ENCODE measurements around the gene MBD4.
A peak's percentile ranks its signal among the peaks of the same experiment; 100 is the strongest.
"Not testable (repeated sequence)": the region's sequence is repeated elsewhere in the genome, so short reads cannot be mapped to it uniquely, and the experiment has no call there.

MBD4 gene

DNA sequence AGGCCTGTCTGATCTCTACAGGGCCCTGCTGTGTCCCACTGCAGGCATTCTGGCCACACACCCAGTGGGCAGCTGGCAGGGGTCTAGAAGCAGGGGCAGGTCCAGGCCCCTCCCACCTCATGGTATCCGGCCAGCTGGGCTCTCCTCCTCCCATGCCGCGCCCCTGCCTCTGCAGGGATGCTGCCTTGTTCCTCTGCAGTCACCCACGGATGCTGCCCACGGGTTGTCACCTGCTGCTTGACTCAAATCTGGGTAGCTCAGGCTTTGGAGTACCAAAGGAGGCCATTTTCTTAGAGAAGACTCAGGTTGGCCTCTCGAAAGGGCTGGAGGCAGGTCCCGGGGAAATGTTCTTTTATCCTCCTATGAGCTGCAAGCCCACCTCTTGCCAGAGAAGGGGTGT is 36.3 kb downstream of the MBD4 start:
- no peak for DNase-seq

DNA sequence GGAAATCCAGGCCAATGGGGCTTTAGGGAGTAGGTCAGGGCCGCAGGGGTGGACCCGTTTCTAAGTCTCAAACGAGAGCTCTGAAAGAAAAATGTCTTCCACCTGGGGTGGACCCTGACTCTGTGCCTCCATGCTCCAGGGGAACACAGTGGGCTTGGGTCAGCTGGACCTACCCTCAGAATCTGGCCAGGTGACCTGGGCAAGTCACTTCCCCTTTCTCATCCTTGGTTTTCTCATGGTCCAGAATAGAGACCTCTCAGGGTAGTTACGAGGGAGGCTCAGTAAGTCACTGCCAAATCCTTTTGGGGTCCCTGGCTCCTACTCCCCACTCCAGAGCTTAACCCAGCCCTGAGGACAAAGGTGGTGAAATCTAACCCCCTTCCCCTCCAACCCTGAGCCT is 37.1 kb downstream of the MBD4 start:
- no peak for DNase-seq

DNA sequence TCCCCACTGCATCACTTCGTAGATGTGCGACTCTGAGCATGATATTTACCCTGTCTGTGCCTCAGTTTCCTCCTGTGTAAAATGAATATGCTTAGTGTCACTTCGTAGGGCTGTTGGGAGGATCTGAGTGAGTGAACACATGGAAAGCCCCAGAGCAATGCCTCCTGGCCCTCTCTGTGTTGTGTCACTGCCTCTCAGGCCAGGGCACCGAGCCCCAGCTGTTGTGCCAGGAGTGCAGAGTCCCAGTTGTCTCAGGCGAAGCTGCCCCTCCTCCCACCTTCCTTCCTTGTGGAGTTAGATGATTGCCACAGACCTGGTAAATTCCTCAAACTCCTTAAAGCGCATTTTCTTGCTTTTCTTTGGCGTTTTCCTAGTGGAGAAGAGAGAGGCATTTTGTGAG is 37.5 kb downstream of the MBD4 start:
- no peak for DNase-seq

DNA sequence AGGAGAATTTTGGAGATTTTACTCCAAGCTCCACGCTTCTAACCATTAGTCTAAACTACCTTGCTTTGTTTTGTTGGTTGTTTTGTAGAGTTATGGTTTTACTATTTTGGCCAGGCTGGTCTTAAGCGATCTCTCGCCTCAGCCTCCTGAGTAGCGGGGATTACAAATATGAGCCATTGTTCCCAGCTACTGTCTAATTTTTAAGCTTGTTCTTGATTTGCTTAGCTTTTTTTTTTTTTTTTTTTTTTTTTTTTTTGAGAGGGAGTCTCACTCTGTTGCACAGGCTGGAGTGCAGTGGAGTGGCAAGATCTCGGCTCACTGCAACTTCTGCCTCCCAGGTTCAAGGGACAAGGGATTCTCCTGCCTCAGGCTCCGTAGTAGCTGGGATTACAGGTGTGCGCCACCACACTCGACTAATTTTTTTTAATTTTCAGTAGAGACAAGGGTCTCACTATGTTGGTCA is 39.8 kb downstream of the MBD4 start:
- peak; percentile 21 for DNase-seq

DNA sequence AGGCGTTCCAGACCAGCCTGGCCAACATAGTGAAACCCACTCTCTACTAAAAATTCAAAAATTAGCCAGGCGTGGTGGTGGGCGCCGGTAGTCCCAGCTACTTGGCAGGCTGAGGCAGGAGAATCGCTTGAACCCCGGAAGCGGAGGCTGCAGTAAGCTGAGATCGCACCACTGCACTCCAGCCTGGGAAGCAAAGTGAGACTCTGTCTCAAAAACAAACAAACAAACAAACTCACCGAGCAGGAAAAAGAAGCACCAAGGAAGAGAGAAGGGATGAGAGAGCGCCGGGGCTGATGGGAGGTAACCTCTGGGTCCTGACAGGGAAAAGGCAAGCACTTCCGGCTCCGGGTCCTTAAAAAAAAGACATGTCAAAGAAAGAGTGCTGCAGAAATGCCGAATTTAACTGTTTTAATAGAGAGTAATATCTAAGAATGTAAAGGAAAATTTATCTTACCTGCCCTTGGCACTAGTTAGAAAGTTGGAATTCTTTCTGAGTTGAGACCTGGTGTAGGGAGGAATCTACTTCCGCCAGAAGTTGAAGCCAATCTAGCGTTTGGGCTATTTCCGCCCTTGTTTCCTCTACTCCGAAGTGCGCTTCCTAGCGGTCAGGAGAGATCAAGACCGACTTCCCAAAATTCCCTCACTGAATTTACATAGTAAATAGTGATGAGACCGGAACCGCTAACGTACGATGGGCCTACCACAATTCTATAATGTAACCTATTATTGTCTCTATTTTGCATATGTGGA is 40.4 kb downstream of the MBD4 start:
- DNase-seq: peak; percentile 77

DNA sequence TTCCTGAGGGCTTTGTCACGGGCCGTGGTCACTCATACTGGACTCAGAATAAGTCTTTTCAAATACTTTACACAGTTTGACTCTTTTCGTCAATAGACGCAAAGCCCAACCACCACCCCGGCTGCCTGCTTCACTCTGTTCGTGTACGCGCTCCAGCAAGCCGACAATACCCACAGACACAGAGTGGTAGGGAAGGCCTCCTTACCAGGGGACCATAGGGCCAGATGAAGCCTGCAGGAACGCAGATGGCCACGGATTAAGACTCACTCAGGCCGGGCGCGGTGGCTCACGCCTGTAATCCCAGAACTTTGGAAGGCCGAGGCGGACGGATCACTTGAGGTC is 41.0 kb downstream of the MBD4 start:
- peak; percentile 28 for DNase-seq

DNA sequence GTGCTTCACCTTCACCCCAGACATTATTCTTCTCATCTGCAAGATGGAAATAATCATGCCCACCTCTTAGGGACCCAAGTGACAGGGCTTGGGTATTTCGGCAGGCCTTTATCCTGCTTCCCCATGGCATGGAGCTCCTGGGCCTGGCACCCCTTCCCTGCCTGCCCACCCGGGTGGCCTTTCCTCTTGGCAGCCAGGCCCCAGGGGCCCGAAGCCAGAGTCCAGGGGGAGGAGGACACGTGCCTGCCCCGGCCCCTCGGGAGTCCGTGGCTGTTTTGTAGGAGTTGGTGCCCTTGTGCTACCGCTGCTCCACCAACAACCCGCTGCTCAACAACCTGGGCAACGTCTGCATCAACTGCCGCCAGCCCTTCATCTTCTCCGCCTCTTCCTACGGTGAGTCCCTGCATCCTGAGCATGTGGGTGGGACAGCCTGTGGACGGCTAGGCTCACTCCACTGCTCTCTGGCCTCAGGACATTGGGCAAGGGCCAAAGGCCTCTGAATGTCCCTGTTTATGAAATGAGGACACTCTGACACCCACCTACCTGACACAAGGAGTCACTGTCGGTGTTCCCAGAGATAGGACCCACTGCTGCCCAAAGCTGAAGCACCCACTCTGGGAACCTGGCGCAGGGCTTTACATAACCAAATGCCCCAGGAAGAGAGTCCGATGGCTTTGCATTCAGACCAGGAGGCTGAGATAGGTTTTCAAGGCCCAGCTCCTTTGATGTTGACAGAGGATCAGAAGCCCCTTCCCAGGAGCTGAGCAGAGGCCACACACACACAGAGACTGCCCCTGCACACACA is 45.8 kb downstream of the MBD4 start:
- DNase-seq: not testable (repeated sequence)

DNA sequence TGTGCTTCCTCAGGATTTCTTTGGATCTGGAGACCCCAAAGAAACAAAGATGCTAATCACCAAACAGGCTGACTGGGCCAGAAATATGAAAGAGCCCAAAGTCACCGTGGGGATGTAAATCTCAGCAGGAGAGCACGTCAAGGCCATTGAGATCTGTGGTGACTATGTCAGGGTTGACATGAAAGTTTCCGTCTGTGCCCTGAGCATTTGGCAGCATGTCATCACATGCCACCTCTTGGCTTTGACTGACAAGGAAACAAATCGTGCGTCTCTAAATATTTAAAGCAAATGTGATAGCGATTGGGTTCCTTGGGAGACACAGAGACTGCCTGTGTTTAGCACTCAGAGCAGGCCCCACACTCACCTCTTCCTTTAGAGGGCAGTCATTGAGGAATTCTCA is 46.5 kb downstream of the MBD4 start:
- no peak for DNase-seq

DNA sequence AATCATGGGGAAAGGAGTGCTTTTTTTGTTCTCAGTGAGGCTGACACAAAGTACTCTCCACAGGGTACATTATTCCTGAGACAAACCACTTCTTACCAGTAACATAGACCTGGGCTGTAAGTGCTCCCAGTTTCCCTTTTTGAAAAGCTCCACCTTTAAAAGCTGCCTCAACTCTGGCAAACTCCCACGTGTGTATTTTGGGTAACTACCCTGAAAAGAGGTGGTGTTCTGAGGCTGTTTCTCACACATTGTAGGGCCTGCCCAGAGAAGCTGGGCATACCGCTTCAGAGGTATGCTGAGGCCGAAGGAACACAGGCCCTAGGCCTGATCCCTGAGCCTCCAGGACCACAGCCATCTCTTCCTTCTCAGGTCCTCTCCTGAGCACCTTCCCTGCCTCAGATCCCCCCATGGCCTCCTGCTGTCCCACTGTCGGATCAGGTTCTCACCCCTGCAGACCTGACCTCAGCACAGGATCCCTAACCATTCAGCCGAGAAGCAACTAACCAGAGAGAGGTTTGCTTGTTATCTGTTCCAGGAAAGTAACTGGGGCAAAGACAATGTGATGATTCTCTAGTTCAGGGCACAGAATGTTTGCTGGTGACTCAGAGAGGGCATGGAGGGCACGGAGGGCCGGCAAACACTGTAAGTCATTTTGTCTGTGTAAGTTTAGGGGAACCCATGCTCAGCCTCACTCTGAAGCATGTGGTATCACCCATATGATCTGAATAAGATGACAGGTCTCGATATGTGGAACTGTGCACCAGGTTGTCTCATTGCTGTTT is 47.5 kb downstream of the MBD4 start:
- DNase-seq: not testable (repeated sequence)

DNA sequence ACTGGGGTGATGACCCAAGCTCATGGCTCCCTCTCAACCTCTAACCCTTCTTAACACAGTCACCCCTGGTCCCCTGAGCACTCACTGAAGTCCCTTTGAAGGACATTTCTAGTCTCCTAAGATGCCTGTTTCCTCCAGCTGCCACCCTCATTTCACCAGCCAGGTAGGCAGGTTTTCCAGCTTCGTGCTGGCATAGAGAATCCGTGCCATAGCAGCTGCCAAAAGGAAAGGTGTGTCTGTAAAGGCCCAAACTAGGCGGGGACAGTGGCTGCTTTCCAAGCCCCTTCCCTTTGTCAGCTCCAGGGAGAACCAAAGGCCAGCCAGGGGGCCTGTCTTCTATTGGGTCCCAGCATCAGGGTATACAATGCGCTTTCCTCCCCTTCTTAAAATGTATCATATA is 48.2 kb downstream of the MBD4 start:
- not testable (repeated sequence) for DNase-seq

DNA sequence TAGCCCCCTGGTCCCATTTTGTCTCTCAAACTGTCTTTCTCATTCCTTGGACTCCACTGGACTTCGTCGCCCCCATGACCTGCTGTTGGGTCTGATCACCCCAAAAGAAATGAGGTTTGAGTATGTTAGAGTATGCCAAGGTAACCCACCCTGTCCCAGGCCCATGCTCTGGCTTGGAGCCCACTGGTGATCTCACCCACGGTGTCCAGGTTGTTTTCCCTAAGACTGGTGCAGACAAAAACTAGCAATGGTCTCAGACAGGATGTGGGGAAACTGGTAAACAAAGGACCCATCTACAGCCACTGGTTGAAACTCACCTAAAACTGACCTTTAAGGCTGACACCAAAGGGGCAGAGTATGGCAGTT is 50.2 kb downstream of the MBD4 start:
- DNase-seq: no peak

DNA sequence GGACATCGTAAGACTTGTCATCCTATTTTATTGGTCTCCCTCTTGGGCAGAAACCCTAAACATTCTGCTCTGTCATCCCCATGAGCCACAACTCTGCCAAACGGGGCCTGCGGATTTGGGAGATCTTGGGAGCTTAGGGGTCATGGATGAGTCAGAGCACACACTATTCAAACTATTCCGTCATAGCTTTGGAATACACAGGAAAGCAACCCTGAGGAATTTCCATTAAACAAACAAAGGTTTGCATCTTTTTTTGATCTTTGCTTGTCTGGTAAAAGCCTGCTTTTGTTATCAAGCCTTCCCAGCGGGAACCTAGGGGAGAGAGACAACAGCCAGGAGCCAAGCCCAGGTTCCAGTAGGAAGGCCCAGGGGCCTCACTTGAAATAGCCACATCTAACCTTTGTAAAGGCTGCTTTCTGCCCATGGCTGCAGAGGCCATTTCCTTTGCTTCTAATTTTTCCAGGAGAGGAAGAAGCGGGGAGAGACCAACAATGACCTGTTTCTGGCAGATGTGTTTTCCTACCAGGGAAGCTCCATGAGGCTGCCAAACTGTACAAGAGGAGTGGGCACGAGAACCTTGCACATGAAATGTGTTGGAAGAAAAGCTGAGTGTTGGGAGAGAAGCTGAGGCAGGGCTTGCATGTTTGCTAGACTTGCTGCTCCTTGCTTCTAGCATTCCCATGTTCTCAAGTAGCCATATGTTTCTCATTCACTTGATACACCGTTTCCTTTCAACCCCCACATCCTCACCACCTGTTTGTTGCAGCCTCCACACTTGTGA is 50.8 kb downstream of the MBD4 start:
- not testable (repeated sequence) for DNase-seq

DNA sequence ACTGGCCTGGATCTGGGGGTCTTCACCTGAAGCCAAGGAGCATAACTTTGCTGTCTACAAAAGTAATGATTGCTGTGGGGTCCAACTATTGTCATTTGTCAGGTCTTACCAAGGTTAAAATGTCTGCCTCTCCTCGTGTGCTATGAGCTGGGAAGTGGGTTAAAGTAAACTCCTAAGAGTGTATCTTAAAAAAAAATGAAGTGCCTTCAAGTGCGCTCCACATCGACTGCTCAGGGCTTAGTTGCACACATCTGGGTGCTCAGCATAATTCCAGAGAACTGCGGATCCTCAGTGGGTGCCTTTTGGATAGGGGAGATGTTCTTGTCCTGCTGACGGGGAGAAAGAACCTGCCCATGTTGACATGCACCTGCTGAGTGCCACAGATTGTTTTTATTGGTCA is 52.3 kb downstream of the MBD4 start:
- DNase-seq: no peak

DNA sequence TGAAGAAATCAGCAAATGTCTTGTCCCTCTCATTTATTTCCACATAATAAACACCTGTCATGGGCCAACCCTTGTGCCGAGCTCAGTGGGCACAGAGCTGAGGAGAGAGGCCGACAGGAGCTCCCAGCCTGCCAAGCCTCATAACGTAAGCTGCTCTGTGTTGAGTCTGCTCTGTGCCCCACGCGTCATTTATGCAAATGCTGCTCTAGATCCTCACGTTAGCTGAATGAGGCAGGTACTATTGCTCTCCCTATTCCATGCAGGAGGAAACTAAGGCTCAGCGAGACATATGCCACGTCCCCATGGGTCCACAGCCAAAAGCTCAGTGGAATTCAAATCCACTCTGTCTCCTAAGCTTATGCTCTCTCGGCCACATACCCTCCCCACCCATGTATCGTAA is 52.8 kb downstream of the MBD4 start:
- DNase-seq: no peak

DNA sequence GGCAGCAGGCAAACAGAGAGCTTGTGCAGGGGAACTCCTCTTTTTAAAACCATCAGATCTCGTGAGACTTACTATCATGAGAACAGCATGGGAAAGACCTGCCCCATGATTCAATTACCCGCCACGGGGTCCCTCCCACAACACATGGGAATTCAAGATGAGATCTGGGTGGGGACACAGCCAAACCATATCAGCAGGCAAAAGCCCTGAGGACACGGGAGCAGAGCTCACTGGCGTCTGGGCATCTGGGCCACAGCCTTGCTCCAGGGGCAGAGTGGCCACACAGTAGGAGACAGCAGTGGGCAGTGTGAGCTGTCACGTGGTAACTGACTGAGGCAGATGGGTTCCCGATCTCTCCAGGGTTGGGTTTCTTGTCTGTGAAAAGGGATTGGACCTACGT is 54.2 kb downstream of the MBD4 start:
- DNase-seq: not testable (repeated sequence)

DNA sequence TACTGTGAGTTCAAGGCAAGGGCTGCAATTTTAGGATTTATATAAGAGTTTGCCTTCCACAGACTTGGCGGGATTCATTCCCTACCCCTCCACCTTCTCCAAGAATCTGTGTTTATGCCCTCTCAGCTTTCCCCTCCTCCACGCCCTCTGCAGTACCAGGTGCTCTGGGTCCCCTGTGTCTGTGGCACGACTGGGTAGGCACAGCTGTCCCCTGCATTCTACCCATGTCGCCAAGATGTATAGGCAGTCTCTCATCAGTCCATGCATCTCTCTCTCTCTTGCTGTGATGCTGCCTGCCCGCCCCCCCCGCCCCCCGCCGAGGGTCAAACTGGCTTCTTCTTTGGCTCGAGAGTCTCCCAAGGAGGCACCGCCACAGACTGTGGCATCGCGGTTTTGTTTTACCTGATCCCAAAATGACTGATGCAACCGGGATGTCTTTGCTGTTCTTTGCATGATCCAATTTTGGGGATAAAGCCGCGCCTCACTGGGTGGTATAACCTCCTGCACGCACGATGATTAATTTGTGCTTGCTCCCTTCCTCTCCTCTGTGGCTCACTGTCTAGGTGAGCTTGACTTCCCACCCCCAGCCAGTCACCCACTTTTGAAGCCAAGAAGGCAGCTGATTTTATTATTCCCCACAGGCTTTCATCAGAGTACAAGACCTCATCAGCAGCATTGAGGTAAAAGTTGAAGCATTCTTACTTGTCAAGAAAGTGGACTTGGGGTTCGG is 55.0 kb downstream of the MBD4 start:
- no peak for DNase-seq

DNA sequence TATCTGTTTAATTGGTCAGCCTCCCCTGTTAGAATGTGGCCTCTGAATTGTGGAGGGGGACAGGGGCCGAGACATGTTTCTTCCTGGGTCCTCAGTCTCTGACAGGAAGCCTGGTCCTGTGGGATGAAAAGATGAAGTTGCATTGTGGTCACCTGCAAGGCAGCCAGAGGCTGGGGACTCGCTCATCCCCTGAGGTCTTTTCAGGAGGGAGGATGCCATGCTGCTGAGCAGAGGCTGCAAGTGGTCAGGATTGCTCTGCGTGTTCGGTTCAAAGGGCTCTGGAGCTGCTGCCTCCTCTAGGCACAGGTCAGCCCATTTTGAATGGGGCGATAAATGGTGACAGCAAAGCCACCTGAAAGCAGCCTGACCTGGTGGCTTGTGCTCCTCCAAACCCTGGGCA is 55.6 kb downstream of the MBD4 start:
- not testable (repeated sequence) for DNase-seq

DNA sequence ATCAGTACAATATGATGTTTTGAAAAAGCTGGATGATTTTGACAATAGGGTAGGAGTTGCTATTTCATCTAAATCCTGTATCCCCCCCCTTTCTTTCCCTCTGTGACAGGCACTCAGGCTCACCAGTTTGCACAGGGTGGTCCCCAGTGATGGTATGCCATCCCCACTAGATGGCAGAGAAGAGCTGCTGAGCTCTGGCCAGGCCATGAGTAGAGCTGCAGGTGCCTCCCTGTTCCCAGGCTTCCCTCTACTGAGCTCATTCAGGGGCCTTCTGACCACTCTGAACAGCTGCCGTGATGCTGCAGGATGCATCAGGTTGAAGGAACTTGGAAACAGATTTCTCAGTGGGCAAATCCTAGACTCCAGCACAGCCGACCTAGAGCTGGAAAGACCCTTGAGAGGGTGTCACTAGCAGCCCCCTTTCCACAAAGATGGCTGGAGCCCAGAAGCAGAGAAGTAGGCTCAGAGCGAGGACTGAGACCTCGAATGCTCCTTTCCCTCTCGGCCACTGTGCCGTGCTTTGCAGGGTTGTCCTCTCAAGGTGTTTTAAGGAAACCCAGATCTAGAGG is 56.4 kb downstream of the MBD4 start:
- peak; percentile 64 for DNase-seq

DNA sequence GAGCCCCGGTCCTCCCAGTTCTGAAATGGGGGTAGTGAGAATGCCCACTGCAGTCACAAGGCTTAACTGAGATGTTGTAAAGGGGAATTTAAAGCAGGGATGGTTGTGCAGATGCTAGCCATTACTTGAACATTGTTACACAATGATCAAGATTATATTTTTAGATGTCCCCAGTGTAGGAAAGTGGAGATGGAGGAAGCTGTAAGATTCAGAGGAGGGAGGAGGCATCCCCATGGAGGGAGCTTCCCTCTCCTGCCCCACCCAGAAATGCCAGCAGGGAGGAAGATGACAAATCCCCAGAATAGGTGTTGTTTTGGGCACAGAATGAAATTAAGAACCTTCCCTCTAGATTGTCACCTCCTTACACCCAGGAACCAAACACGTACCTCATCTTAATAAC is 57.4 kb downstream of the MBD4 start:
- DNase-seq: no peak
